Transverse colon (tissue), 4 donors: ENCODE results near the gene KIZ. TPM values are rescaled to one million over a fixed set of nuclear protein-coding genes. Genes with fewer than 3 reads are reported as not detected.

Experiments used
- DNase-seq: peaks from one replicate; pipeline ENCODE4 v3.0.0-alpha.2; 2019
- H3K27ac ChIP-seq, 4 donors: fragments of 200-600 bp; sonication (generic); 2 replicates each; pipeline ENCODE4 v1.5.1; 2016 to 2018; ENCODE audit warnings: inconsistent platforms in 4 of 4
- H3K27me3 ChIP-seq: fragments of 200-600 bp; sonication (generic); 2 replicates; pipeline ENCODE4 v1.5.1; 2017; ENCODE audit warnings: inconsistent platforms
- H3K36me3 ChIP-seq, 4 donors: fragments of 200-600 bp; sonication (generic); 2 replicates each; pipeline ENCODE4 v1.5.1; 2017 to 2019; ENCODE audit warnings: inconsistent platforms in 4 of 4
- H3K4me1 ChIP-seq, 4 donors: fragments of 200-600 bp; sonication (generic); 2 replicates each; pipeline ENCODE4 v1.5.1; 2017 to 2020; ENCODE audit warnings: inconsistent platforms in 4 of 4
- H3K4me3 ChIP-seq, 4 donors: fragments of 200-600 bp; sonication (generic); 1 replicate in 1 of 4; 2 replicates in 3 of 4; pipeline versions ENCODE4 v1.5.1 to v1.6.1; 2017 to 2019; ENCODE audit warnings: inconsistent platforms in 4 of 4
- H3K9me3 ChIP-seq, 2 donors: fragments of 200-600 bp; sonication (generic); 2 replicates each; pipeline ENCODE4 v1.5.1; 2017 to 2019; ENCODE audit warnings: inconsistent platforms in 2 of 2
- CTCF ChIP-seq, 5 experiments: fragments of 200-600 bp in 3 of 5; fragments of 450-650 bp in 2 of 5; sonication (generic) in 3 of 5; IDR thresholded peaks; 1 replicate in 2 of 5; 2 replicates in 3 of 5; pipeline ENCODE4 v1.5.1; 2016 to 2017; ENCODE audit warnings: antibody characterized with exemption in 5 of 5, inconsistent platforms in 3 of 5, mild to moderate bottlenecking in 2 of 5, moderate library complexity in 1 of 5
- EP300 ChIP-seq: sonication (generic); formaldehyde crosslinking; IDR thresholded peaks from one replicate; pipeline ENCODE4 v1.6.1; 2017; ENCODE audit warnings: antibody characterized with exemption, low read depth
- POLR2A ChIP-seq: fragments of 450-650 bp; IDR thresholded peaks from one replicate; pipeline ENCODE4 v1.6.1; 2016; ENCODE audit warnings: antibody characterized with exemption, mild to moderate bottlenecking, moderate library complexity
- POLR2AphosphoS5 ChIP-seq, 3 donors: sonication (generic); formaldehyde crosslinking; IDR thresholded peaks; one replicate each; pipeline ENCODE4 v1.6.1; 2016; ENCODE audit warnings: antibody characterized with exemption in 3 of 3
- WGBS, 2 donors: methylation state at CpG; one replicate each; pipeline ENCODE4 v1.1.5; 2018; ENCODE audit warnings: low coverage in 1 of 2; 5-methylcytosine and 5-hydroxymethylcytosine counted together
- in situ Hi-C, 4 donors: fragments of 200-750 bp; cut with MboI; loops; one replicate each; pipeline versions ENCODE4 v1.15.0 to v1.15.1; 2017; ENCODE audit warnings: low sequenced_read_pairs in 3 of 4, low pct_ligation_motif_present in 1 of 4, low pct_unique_long_range_greater_than_20kb in 1 of 4
- intact Hi-C: fragments of 100-400 bp; cut with DNase I; formaldehyde crosslinking; loops from one replicate; pipeline ENCODE4 v1.15.1; 2023; ENCODE audit warnings: low total_unique reads
- total RNA-seq, 4 donors: library from RNA; depleted of rRNA; stranded (reverse); fragments of >200 nt; gene quantifications; one replicate each; pipeline ENCODE4 v1.1.0, GENCODE V29; 2016

KIZ gene
- total RNA-seq, 4 donors from 2014 or later, result 24.3 to 95.9 (median 36.9) TPM

GRCh38 chr20:21225215-21225947, 99.5 kb downstream of the KIZ start:
- H3K9me3 ChIP-seq, result no peaks in the 10 kb centered on the region
- 79 to 87% methylated on average over 6 of the region's 6 CpGs for WGBS, 2 donors
- intact Hi-C loops (no loop called here), in situ Hi-C loops (loop anchor here in 3 of 4 donors (25.0 kb wide), 2 partner anchors 287 to 363 kb away; partner anchors contain the start of gene NKX2-2 (in 1 of the 3))
- H3K36me3 ChIP-seq, result peaks cover 0 to 10% (median 0%) of the 10 kb centered on the region in 4 donors
- H3K27me3 ChIP-seq, result no peaks in the 10 kb centered on the region
- peak overlapping the region in 3 of 4 donors; percentile 1 to 46 (median 10) for H3K27ac ChIP-seq
- TF ChIP-seq POLR2AphosphoS5 (IDR thresholded peaks at IDR 0.05), result no peak
- TF ChIP-seq POLR2A, result no peak
- no peak for TF ChIP-seq CTCF (IDR thresholded peaks at IDR 0.05)
- TF ChIP-seq EP300, result no peak
- no peak for DNase-seq
- H3K4me1 ChIP-seq, result peaks cover 0 to 3% (median 0%) of the 10 kb centered on the region in 4 donors
- no peak overlapping the region for H3K4me3 ChIP-seq

GRCh38 chr20:21228511-21228910, 102.6 kb downstream of the KIZ start:
- intact Hi-C loops, result no loop called here
- H3K27me3 ChIP-seq, result no peaks in the 10 kb centered on the region
- in situ Hi-C loops, result loop anchor here in 3 of 4 donors (25.0 kb wide), 2 partner anchors 284 to 366 kb away; partner anchors contain the start of gene NKX2-2 (in 1 of the 3)
- no peak overlapping the region for H3K27ac ChIP-seq
- no peak for TF ChIP-seq POLR2AphosphoS5 (IDR thresholded peaks at IDR 0.05)
- TF ChIP-seq EP300, result no peak
- TF ChIP-seq CTCF (IDR thresholded peaks at IDR 0.05), result no peak
- no peak for TF ChIP-seq POLR2A
- H3K4me3 ChIP-seq, result no peak overlapping the region
- H3K4me1 ChIP-seq, result peaks cover 0 to 3% (median 0%) of the 10 kb centered on the region in 4 donors
- WGBS, 2 donors, result 72 to 73% methylated on average over 1 to 3 of the region's 3 CpGs
- peaks cover 0 to 10% (median 2%) of the 10 kb centered on the region in 4 donors for H3K36me3 ChIP-seq
- no peak for DNase-seq
- no peaks in the 10 kb centered on the region for H3K9me3 ChIP-seq

- 76 to 93% methylated on average over 2 of the region's 2 CpGs for WGBS, 2 donors
- DNase-seq, result no peak
- Histone ChIP-seq H3K4me1 (peaks cover 0 to 3% (median 0%) of the 10 kb centered on the region in 4 donors), H3K4me3 (no peak overlapping the region), H3K36me3 (peaks cover 0 to 10% (median 2%) of the 10 kb centered on the region in 4 donors), H3K27ac (no peak overlapping the region), H3K9me3 (no peaks in the 10 kb centered on the region), H3K27me3 (no peaks in the 10 kb centered on the region)
- intact Hi-C loops (no loop called here), in situ Hi-C loops (loop anchor here in 3 of 4 donors (25.0 kb wide), 2 partner anchors 283 to 367 kb away; partner anchors contain the start of gene NKX2-2 (in 1 of the 3))
- no peak for TF ChIP-seq CTCF (IDR thresholded peaks at IDR 0.05)
- TF ChIP-seq EP300, result no peak
- no peak for TF ChIP-seq POLR2AphosphoS5 (IDR thresholded peaks at IDR 0.05)
- TF ChIP-seq POLR2A, result no peak
These were observed 103.3 kb downstream of the KIZ start for GRCh38 chr20:21229163-21229562.

- no peaks in the 10 kb centered on the region for H3K9me3 ChIP-seq
- in situ Hi-C loops, result loop anchor here (10.0 to 25.0 kb wide), 3 partner anchors 275 to 368 kb away; partner anchors contain the start of gene NKX2-2 (in 1 of the 4)
- H3K36me3 ChIP-seq, result peaks cover 0 to 10% (median 2%) of the 10 kb centered on the region in 4 donors
- H3K27ac ChIP-seq, result no peak overlapping the region
- WGBS, 2 donors, result 94 to 100% methylated on average over 1 to 3 of the region's 3 CpGs
- H3K4me1 ChIP-seq, result peaks cover 0 to 3% (median 0%) of the 10 kb centered on the region in 4 donors
- TF ChIP-seq CTCF (IDR thresholded peaks at IDR 0.05), result no peak
- TF ChIP-seq POLR2A, result no peak
- no peak overlapping the region for H3K4me3 ChIP-seq
- no peaks in the 10 kb centered on the region for H3K27me3 ChIP-seq
- intact Hi-C loops, result no loop called here
- no peak for DNase-seq
These were observed 104.3 kb downstream of the KIZ start for GRCh38 chr20:21230220-21230619.
